Loucy (cell line): ENCODE measurements around the gene NXPH1.

Source experiments
- H2AFZ ChIP-seq: fragments of 200-600 bp; sonication (generic); 2 replicates; pipeline ENCODE4 v1.6.0; 2016; ENCODE audit warnings: antibody characterized with exemption, mild to moderate bottlenecking, low read length, moderate library complexity
- H3F3A ChIP-seq: fragments of 200-600 bp; 2 replicates; pipeline ENCODE4 v1.6.0; 2016; ENCODE audit warnings: antibody characterized with exemption, low read depth, mild to moderate bottlenecking
- H3K27me3 ChIP-seq: fragments of 200-600 bp; sonication (generic); 2 replicates; pipeline ENCODE4 v1.6.1; 2014; ENCODE audit warnings: low read length, mild to moderate bottlenecking; ENCODE audit not compliant: insufficient read depth, poor library complexity, severe bottlenecking
- H3K36me3 ChIP-seq: fragments of 200-600 bp; sonication (generic); 2 replicates; pipeline ENCODE4 v1.6.1; 2016; ENCODE audit warnings: low read length; ENCODE audit not compliant: insufficient read depth
- H3K4me1 ChIP-seq: fragments of 200-600 bp; sonication (generic); 2 replicates; pipeline ENCODE4 v1.5.1; 2014; ENCODE audit warnings: low read length, mild to moderate bottlenecking; ENCODE audit not compliant: insufficient read depth, poor library complexity, severe bottlenecking
- H3K4me2 ChIP-seq: fragments of 200-600 bp; sonication (generic); 2 replicates; pipeline ENCODE4 v1.6.0; 2014; ENCODE audit warnings: antibody characterized with exemption, low read length, low read depth, mild to moderate bottlenecking; ENCODE audit not compliant: poor library complexity, severe bottlenecking
- H3K4me3 ChIP-seq: fragments of 200-600 bp; sonication (generic); 2 replicates; pipeline ENCODE4 v1.5.1; 2014; ENCODE audit warnings: low read length, mild to moderate bottlenecking, mixed read lengths; ENCODE audit not compliant: poor library complexity, severe bottlenecking
- H3K79me2 ChIP-seq: fragments of 200-600 bp; sonication (generic); 2 replicates; pipeline ENCODE4 v1.6.1; 2014; ENCODE audit warnings: low read length; ENCODE audit not compliant: insufficient read depth
- H3K9ac ChIP-seq: fragments of 200-600 bp; sonication (generic); 2 replicates; pipeline ENCODE4 v1.6.0; 2014; ENCODE audit warnings: mild to moderate bottlenecking, low read depth, low read length, moderate library complexity; ENCODE audit not compliant: poor library complexity, severe bottlenecking
- H3K9me2 ChIP-seq: fragments of 200-600 bp; sonication (generic); replicated peaks from 2 replicates; pipeline ENCODE4 v1.6.1; 2016; ENCODE audit warnings: low read depth, low read length, mixed read lengths
- H3K9me3 ChIP-seq: fragments of 200-600 bp; sonication (generic); 2 replicates; pipeline ENCODE4 v1.6.1; 2014; ENCODE audit warnings: mild to moderate bottlenecking, antibody characterized with exemption, low read length, low read depth; ENCODE audit not compliant: insufficient read depth
- H4K20me1 ChIP-seq: fragments of 200-600 bp; sonication (generic); 2 replicates; pipeline ENCODE4 v1.6.0; 2014; ENCODE audit warnings: antibody characterized with exemption, low read length, mild to moderate bottlenecking; ENCODE audit not compliant: insufficient read depth, poor library complexity, severe bottlenecking
- EZH2phosphoT487 ChIP-seq: fragments of 200-600 bp; IDR thresholded peaks from 2 replicates; pipeline ENCODE4 v1.6.1; 2018; ENCODE audit warnings: antibody characterized with exemption, mild to moderate bottlenecking, moderate library complexity, borderline replicate concordance
- TF ChIP-seq, protein P1 (sequence below): fragments of 200-600 bp; sonication (generic); conservative IDR thresholded peaks from 2 replicates; pipeline ENCODE4 v1.5.1; 2014; ENCODE audit warnings: mild to moderate bottlenecking, antibody characterized with exemption, low read length

Gene NXPH1

DNA sequence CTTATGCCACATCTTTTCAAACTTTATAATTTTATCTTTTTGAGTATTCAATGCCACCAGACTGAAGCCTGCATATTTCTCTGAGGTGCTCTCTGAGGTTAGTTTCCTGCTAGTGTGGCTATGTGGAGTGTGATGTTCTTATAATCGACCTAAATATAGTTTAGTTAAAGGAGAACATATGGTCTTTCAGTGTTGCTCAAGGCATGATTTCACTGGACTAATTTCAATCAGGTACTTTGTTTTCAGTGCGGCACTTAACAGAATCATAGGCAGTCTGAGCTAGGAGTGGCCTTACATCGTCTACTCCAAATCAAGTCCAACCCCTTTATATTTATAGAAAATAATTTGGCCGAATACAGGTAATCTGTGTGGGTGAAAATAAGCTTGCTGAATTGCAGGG is 134.2 kb downstream of the NXPH1 start:
- no peak for TF ChIP-seq EZH2phosphoT487
- TF ChIP-seq, protein P1, sequence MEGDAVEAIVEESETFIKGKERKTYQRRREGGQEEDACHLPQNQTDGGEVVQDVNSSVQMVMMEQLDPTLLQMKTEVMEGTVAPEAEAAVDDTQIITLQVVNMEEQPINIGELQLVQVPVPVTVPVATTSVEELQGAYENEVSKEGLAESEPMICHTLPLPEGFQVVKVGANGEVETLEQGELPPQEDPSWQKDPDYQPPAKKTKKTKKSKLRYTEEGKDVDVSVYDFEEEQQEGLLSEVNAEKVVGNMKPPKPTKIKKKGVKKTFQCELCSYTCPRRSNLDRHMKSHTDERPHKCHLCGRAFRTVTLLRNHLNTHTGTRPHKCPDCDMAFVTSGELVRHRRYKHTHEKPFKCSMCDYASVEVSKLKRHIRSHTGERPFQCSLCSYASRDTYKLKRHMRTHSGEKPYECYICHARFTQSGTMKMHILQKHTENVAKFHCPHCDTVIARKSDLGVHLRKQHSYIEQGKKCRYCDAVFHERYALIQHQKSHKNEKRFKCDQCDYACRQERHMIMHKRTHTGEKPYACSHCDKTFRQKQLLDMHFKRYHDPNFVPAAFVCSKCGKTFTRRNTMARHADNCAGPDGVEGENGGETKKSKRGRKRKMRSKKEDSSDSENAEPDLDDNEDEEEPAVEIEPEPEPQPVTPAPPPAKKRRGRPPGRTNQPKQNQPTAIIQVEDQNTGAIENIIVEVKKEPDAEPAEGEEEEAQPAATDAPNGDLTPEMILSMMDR, result no peak
- H4K20me1 ChIP-seq, result no peaks in the 10 kb centered on the region
- H2AFZ ChIP-seq, result no peak overlapping the region
- peaks cover 9% of the 10 kb centered on the region for H3K4me1 ChIP-seq
- H3K9ac ChIP-seq, result no peak overlapping the region
- H3K9me2 ChIP-seq, result no peaks in the 10 kb centered on the region
- no peak overlapping the region for H3K4me3 ChIP-seq
- no peaks in the 10 kb centered on the region for H3K36me3 ChIP-seq
- no peaks in the 10 kb centered on the region for H3K9me3 ChIP-seq
- no peaks in the 10 kb centered on the region for H3F3A ChIP-seq
- H3K4me2 ChIP-seq, result no peak overlapping the region
- H3K79me2 ChIP-seq, result no peaks in the 10 kb centered on the region
- H3K27me3 ChIP-seq, result no peaks in the 10 kb centered on the region

DNA sequence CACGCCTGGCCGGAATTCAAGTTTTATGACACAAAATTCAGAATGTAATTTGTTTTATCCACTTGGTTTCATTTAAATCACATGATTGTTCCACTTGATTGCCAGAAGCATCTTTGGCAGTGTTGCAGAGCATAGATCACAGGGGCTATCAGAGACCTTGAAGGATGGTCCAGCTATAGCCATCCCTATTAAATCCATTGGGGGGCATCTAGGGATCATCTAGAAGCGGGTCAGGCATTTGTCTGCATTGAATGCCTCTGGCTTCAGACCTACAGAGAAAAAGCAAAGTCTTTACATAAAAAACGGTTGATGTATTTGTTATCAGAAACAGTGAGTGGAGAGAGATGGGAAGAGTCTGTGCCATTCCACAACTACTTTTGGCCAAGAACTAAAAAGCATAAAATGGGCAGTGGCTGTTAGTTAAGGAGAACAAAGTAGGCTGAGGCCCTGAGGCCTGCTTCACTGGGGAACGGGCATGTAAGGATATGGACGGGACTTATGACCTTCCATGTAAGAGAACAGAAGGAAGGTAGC is 146.3 kb downstream of the NXPH1 start:
- H3K79me2 ChIP-seq, result no peaks in the 10 kb centered on the region
- H3K4me3 ChIP-seq, result no peak overlapping the region
- H4K20me1 ChIP-seq, result no peaks in the 10 kb centered on the region
- no peak overlapping the region for H3K9ac ChIP-seq
- no peaks in the 10 kb centered on the region for H3K36me3 ChIP-seq
- H3K4me1 ChIP-seq, result no peaks in the 10 kb centered on the region
- H3K4me2 ChIP-seq, result no peak overlapping the region
- no peaks in the 10 kb centered on the region for H3K9me3 ChIP-seq
- no peak overlapping the region for H2AFZ ChIP-seq
- H3K27me3 ChIP-seq, result no peaks in the 10 kb centered on the region
- TF ChIP-seq EZH2phosphoT487, result no peak
- TF ChIP-seq, protein P1, result no peak
- no peaks in the 10 kb centered on the region for H3K9me2 ChIP-seq
- no peaks in the 10 kb centered on the region for H3F3A ChIP-seq

DNA sequence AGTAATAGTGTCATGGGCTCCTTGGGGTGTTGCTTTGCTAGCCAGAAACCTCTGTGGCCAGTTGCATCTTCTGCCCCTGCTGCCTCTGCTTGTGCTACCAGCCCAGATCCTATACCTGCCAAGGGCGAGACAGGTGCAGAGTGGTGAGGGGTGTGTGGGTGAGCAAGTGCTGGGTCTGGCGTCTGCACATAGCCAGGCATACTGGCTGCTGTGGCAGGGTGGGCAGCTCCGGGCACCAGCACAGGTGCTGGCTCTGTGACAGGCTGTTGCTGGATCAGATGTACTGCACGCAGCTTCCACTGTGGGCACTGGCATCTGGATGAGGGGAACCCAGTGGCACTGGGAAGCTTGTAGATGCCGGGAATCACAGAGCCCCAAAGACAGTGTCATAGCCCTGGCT is 148.4 kb downstream of the NXPH1 start:
- H3K4me1 ChIP-seq, result no peaks in the 10 kb centered on the region
- no peak overlapping the region for H3K4me2 ChIP-seq
- H3K27me3 ChIP-seq, result no peaks in the 10 kb centered on the region
- H3K9me2 ChIP-seq, result no peaks in the 10 kb centered on the region
- TF ChIP-seq, protein P1, result no peak
- TF ChIP-seq EZH2phosphoT487, result no peak
- no peak overlapping the region for H3K9ac ChIP-seq
- H3F3A ChIP-seq, result no peaks in the 10 kb centered on the region
- H3K36me3 ChIP-seq, result no peaks in the 10 kb centered on the region
- no peaks in the 10 kb centered on the region for H3K79me2 ChIP-seq
- H2AFZ ChIP-seq, result no peak overlapping the region
- no peaks in the 10 kb centered on the region for H3K9me3 ChIP-seq
- no peaks in the 10 kb centered on the region for H4K20me1 ChIP-seq
- no peak overlapping the region for H3K4me3 ChIP-seq
